Endothelial cell of hepatic sinusoid (primary cell): ENCODE measurements around the gene NISCH.

ENCODE experiments used
- in situ Hi-C: cut with HindIII; loops from 2 replicates; pipeline ENCODE4 v1.10.0; 2017; ENCODE audit warnings: low sequenced_read_pairs

NISCH gene

DNA sequence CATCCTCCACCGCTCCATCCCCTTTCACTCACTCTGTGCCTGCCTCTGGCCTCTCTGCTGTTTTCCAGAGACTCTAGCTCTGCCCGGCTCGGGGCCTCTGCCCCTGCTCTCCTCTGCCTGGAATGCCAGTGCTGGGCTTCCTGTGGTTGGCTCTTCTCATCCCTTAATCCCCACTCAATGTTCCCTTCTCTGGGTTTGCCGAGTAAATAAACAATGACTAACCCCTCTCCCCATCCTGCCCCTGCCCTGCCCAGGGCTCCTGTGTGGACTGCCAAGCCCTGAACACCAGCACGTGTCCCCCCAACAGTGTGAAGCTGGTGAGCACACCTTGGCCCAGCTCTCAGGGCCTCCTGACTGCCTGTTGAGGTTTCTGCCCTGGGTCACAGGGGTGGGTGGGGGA lies 52.0 kb downstream of the NISCH start:
- in situ Hi-C loops: no loop called here

DNA sequence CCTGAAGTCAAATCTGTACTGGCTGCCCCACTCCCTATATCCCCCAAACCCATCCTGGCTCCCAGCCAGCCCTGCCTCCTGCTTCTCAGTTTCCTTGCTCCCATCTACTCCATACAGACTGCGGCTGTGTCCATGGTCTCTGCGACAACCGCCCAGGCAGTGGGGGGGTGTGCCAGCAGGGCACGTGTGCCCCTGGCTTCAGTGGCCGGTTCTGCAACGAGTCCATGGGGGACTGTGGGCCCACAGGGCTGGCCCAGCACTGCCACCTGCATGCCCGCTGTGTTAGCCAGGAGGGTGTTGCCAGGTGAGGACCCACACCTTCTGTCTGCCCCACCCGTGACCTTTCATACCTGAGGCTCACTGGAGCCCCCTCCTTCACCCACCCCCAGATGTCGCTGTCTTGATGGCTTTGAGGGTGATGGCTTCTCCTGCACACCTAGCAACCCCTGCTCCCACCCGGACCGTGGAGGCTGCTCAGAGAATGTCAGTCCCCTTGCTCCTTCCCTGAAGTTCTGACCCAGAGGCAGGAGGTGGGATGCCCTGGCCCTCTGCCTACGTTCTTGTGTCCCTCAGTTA lies 54.4 kb downstream of the NISCH start:
- in situ Hi-C loops: no loop called here

DNA sequence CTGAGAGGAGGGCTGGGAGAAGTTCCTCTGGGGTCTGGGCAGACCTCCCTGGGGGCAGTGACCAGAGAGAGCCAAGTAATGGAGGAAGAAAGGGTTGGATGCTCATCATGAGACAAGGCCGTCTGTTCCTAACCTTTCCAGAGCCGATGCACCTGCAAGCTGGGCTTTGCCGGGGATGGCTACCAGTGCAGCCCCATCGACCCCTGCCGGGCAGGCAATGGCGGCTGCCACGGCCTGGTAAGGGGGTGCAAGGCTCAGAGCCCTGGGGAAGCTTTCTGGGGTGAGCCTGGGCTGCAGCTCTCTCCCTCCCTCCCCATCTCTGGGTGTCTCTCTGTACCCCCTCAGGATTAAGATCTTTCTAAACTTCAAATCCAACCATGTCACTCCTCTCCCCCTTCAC lies 56.1 kb downstream of the NISCH start:
- in situ Hi-C loops: no loop called here

DNA sequence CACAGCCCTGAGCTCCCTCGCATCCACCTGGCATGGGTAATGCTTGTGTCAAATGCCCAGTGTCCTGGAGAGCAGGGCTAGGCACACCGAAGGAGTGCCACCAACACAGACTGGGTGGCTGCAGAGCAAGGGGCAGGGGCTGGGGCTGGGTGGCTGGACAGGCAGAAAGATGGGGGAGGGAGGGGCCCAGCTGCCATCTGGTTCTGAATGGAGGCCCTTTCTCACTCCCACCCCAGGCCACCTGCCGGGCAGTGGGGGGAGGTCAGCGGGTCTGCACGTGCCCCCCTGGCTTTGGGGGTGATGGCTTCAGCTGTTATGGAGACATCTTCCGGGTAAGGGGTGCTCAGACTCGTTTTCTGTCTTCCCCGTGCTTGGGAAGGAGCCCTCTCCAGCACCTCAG lies 56.7 kb downstream of the NISCH start:
- in situ Hi-C loops: no loop called here

DNA sequence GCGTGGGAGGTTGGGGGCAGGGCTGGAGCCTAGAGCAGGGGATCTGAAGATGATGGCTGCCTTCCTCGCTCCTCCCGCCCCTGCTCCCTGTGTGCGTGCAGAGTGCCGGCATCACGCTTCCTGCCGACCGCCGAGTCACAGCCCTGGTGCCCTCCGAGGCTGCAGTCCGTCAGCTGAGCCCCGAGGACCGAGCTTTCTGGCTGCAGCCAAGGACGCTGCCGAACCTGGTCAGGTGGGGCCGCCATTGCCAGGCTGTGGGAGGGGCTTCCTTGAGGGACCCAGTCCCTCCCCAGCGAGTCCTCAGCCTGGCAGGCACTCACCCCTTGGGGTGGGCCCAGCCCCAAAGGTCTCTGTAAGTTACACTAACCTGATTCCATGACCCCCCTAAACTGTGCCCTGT lies 57.3 kb downstream of the NISCH start:
- in situ Hi-C loops: no loop called here

DNA sequence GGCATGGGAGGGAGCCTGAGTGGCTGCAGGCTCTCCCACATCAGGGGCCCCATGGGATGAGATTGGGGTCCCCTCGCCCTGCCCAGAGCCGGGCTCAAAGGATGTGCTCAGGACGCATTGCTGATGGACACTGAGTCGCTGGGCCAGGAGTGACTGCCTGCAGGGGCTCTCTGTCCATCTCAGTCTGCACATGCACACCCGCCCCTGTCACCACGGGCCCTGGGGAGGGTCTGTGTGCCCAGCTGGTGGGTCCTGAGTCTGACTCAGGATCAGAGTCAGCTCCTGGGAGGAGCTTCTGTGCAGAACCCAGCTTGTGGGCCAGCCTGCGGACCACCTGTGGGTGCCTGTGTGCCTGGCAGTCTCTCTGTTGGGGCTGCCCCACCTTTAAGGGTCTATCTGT lies 57.9 kb downstream of the NISCH start:
- in situ Hi-C loops: no loop called here

DNA sequence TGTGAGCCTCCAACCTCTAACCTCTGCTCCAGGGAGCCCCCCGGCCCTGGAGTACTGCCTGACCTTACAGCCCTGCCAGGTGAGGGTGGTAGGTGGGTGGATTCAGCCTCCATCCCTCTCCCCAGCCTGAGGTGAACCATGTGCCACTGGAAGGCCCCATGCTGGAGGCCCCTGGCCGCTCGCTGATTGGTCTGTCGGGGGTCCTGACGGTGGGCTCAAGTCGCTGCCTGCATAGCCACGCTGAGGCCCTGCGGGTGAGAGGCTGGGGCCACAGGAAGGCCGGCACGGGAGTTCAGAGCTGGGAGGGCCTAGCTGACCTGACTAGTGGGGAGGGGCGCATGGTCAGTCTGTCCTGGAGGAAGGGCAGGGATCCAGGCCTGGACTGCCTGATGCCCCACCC lies 59.2 kb downstream of the NISCH start:
- in situ Hi-C loops: no loop called here

DNA sequence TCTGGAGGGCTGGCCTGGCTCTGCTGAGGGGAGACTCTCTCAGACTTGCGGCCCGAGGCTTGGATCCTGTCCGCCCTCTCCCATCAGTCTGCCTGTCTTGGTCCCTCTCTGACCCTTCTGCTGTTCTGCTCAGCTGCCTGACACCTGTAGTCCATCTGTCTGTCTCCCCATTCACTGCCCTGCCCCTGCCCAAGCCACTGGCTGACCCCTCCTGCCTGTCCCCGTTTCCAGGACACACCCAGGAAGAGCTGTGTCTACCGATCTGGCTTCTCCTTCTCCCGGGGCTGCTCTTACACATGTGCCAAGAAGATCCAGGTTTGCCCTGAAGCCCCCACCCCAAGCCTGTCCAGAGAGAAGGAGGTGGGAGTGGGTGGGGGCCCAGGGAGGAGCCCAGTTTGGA lies 59.8 kb downstream of the NISCH start:
- in situ Hi-C loops: no loop called here

DNA sequence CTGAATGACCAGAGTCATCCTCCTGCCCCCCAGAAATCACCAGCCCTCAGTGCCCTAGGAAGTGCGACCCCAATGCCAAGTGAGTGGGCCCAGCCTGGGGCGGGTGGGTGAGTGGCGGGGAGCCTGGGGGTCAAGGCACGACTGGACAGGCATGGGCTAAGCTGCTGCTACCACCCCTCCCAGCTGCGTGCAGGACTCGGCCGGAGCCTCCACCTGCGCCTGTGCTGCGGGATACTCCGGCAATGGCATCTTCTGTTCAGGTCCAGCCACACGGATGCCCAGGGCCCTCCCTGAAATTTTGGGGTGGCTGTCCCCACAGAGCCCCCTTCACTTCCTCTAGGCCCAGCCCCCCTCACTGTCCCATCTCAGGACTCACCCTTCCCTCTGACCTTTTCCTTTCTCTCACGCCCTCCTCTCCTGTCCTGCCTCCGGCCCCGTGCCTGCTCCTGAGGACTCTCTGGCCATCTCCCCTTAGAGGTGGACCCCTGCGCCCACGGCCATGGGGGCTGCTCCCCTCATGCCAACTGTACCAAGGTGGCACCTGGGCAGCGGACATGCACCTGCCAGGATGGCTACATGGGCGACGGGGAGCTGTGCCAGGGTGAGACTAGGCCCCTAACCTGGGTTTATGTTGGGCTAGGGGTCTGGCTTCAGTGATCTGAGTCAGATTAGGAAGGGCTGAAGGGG lies 61.2 kb downstream of the NISCH start:
- in situ Hi-C loops: no loop called here

DNA sequence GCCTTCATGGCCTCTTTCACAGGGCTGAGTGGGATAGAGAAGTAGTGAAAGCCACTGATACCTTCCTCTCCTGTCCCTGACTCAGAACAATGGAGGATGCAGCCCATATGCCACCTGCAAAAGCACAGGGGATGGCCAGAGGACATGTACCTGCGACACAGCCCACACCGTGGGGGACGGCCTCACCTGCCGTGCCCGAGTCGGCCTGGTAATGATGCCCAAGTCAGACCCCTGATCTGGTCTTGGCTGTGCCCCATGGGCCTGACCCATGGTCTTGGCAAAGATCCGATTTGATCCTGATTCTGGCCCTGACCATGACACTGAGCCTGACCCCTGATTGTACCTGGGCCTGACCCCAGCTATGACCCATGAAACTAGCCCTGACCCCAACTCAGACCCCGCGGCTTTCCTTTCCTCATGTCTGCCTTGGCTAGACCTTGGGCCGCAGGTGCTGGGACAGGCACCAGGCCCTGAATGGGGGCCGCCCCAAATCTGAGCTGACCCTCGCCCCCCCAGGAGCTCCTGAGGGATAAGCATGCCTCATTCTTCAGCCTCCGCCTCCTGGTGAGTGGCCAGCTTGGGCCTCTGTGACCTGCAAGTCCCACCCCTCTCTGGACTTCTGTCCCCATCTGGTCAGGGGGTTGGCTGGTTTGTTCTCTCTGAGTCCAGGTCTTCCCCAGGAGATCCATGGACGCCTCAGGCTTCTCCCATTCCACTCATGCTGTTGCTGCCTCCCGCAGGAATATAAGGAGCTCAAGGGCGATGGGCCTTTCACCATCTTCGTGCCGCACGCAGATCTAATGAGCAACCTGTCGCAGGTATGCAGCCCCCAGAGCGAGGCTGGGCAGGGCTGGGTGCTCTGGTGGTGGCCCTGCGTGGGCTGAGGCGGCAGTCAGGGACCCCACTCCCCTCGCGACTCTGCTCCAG lies 62.7 kb downstream of the NISCH start:
- in situ Hi-C loops: no loop called here

DNA sequence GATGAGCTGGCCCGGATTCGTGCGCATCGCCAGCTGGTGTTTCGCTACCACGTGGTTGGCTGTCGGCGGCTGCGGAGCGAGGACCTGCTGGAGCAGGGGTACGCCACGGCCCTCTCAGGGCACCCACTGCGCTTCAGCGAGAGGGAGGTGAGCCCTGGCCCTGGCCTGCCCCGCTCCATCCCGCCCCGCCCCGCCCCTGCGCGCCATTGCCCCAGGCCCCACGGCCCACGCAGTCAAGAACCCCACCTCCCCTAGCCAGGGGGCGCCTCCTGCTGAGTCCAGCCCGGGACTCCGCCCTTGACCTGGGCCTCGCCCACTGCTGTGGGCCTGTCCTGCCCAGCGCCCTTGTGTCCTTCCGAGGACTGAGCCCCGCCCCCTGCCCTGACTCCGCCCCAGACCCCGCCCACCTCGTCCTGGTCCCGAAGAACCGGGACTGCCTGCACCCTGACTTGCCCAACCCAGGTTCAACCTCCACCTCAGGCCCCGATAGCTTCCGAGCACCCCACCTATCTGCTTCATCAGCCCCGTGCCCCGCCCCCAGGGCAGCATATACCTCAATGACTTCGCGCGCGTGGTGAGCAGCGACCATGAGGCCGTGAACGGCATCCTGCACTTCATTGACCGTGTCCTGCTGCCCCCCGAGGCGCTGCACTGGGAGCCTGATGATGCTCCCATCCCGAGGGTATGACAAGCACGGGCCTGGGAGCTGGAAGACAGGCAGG lies 63.5 kb downstream of the NISCH start:
- in situ Hi-C loops: no loop called here

DNA sequence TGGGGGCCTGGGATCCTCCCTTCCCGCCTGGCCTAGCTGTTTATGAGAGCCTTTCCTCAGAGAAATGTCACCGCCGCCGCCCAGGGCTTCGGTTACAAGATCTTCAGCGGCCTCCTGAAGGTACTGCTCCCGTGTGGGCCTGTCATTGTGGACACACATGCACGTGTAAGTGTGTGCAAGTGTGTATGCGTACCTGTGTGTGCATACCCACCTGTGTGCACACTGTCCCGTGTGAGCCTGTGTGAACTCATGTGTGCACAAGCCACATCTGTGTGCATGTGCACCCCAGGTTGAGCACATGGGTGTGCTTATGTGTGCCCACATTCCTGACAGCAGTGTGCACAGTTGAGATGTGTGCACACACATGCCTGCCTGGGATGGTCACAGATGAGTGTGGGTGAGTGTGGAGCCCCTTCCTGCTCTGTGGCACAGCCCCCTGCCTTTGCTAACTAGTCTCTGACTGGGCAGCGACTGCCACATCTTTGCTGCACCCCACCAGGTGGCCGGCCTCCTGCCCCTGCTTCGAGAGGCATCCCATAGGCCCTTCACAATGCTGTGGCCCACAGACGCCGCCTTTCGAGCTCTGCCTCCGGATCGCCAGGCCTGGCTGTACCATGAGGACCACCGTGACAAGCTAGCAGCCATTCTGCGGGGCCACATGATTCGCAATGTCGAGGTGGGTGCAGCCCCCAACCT lies 64.2 kb downstream of the NISCH start:
- in situ Hi-C loops: no loop called here

DNA sequence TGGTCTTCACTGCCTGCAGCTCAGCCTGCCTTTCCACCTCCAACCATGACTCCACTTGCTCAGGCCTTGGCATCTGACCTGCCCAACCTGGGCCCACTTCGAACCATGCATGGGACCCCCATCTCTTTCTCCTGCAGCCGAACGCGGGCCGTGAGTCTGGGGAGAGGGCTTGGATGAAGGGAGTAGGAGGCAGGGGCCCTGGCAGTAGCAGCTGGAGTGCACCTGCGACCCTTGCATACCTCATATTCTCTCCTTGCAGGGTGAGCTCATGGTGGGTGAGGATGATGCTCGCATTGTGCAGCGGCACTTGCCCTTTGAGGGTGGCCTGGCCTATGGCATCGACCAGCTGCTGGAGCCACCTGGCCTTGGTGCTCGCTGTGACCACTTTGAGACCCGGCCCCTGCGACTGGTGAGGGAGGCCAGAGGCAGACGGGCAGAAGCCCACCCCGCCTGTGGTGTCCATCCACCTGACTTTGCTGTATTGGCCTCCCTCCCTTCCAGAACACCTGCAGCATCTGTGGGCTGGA lies 64.8 kb downstream of the NISCH start:
- in situ Hi-C loops: no loop called here

DNA sequence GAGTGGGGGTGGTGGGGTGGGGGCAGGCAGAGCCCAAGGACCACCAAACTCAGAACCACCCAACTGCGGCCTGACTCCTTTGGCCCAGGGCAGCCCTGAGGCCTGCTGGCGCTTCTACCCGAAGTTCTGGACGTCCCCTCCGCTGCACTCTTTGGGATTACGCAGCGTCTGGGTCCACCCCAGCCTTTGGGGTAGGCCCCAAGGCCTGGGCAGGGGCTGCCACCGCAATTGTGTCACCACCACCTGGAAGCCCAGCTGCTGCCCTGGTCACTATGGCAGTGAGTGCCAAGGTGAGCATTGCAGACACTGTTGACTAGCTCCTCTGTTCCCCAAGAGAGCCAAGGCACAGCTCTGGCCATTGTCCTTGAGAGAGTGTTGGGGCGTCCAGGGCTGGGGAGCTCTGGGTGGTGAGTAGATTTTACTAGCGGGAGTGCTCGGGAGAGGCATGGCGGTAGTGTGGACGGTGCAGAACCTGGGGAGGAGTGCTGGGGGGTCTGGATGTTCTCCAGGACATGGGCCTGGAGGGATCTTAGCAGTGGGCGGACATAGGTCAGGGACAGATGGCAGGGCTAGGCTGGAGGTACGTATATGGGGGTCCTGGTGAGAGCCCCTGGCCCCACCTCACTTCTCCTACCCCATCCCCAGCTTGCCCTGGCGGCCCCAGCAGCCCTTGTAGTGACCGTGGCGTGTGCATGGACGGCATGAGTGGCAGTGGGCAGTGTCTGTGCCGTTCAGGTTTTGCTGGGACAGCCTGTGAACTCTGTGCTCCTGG lies 65.5 kb downstream of the NISCH start:
- in situ Hi-C loops: no loop called here

DNA sequence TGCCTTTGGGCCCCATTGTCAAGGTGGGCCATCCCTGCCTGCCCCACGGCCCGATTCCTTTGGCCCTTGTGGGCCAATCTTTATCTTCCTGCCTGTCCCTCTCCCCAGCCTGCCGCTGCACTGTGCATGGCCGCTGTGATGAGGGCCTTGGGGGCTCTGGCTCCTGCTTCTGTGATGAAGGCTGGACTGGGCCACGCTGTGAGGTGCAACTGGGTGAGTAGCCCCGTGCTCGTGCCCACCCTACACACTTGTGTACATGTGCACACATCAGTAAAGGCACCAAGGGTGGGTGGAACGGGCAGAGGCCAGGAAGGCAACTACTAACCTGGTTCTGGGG lies 66.1 kb downstream of the NISCH start:
- in situ Hi-C loops: no loop called here

DNA sequence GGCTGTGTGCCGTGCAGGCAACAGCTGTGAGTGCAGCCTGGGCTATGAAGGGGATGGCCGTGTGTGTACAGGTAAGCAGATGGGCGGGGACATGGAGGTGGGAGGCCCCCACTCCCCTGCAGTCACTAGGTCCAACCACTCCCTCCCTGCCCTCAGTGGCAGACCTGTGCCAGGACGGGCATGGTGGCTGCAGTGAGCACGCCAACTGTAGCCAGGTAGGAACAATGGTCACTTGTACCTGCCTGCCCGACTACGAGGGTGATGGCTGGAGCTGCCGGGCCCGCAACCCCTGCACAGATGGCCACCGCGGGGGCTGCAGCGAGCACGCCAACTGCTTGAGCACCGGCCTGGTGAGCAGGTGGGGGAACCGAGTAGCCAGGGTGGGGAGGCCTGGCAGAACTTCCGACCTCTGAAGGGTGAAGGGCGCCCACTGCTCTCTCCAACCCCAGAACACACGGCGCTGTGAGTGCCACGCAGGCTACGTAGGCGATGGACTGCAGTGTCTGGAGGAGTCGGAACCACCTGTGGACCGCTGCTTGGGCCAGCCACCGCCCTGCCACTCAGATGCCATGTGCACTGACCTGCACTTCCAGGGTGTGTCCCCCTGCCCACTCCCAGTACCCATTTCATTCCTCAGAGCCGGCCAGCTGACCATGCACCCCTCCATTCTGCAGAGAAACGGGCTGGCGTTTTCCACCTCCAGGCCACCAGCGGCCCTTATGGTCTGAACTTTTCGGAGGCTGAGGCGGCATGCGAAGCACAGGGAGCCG lies 66.7 kb downstream of the NISCH start:
- in situ Hi-C loops: no loop called here

DNA sequence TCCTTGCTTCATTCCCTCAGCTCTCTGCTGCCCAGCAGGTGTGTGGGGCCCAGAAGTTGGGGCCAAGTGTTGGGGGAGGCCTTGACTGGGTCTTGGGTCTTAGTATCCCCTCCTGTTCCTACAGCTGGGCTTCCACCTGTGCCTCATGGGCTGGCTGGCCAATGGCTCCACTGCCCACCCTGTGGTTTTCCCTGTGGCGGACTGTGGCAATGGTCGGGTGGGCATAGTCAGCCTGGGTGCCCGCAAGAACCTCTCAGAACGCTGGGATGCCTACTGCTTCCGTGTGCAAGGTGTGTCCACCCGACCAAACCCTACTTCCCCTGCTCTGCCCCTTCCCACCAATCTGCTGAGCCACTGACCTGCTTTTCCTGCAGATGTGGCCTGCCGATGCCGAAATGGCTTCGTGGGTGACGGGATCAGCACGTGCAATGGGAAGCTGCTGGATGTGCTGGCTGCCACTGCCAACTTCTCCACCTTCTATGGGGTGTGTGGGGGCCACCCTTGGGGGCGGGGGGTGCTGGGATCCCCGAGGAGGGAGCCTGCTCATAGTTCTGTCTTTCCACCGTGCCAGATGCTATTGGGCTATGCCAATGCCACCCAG lies 67.3 kb downstream of the NISCH start:
- in situ Hi-C loops: no loop called here

DNA sequence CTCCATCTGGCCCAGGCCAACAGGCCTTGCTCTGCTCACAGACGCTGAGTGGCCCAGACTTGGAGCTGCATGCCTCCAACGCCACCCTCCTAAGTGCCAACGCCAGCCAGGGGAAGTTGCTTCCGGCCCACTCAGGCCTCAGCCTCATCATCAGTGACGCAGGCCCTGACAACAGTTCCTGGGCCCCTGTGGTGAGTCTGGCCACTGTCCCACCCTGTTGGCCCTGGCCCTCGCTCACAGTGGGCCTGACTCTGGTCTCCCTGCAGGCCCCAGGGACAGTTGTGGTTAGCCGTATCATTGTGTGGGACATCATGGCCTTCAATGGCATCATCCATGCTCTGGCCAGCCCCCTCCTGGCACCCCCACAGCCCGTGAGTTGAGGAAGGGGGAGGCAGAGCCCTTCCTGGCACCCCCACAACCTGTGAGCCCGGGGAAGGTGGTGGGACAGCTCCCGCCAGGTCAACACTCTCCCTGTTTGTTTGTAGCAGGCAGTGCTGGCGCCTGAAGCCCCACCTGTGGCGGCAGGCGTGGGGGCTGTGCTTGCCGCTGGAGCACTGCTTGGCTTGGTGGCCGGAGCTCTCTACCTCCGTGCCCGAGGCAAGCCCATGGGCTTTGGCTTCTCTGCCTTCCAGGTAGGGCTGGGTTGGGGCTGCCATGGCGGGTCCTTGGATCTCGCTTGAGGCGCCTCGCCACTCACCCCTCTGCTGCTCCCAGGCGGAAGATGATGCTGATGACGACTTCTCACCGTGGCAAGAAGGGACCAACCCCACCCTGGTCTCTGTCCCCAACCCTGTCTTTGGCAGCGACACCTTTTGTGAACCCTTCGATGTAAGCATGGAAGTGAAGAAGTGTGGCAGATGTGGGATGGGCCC lies 68.2 kb downstream of the NISCH start:
- in situ Hi-C loops: no loop called here
